Frontal cortex (tissue), 4 donors: ENCODE measurements around the gene CCDC51. TPM values are rescaled to one million over a fixed set of nuclear protein-coding genes. Genes with fewer than 3 reads are reported as not detected.

ENCODE experiments used
- DNase-seq, 2 donors: peaks; one replicate each; pipeline ENCODE4 v3.0.0; 2012; ENCODE audit warnings: low spot score in 2 of 2
- FAIRE-seq: peaks from 2 replicates; lab custom pipeline; 2012; peaks lifted over from hg19 to GRCh38; lab: Jason Lieb, UNC
- total RNA-seq: library from RNA; depleted of rRNA; stranded (reverse); fragments of >200 nt; gene quantifications from one replicate; pipeline ENCODE4 v1.2.3, GENCODE V29; 2014
- donor health status: control.
- donor health status: control.
- donor health status: control.

CCDC51 gene
- total RNA-seq, 1 donor from 2014 or later = 12.6 TPM

DNA sequence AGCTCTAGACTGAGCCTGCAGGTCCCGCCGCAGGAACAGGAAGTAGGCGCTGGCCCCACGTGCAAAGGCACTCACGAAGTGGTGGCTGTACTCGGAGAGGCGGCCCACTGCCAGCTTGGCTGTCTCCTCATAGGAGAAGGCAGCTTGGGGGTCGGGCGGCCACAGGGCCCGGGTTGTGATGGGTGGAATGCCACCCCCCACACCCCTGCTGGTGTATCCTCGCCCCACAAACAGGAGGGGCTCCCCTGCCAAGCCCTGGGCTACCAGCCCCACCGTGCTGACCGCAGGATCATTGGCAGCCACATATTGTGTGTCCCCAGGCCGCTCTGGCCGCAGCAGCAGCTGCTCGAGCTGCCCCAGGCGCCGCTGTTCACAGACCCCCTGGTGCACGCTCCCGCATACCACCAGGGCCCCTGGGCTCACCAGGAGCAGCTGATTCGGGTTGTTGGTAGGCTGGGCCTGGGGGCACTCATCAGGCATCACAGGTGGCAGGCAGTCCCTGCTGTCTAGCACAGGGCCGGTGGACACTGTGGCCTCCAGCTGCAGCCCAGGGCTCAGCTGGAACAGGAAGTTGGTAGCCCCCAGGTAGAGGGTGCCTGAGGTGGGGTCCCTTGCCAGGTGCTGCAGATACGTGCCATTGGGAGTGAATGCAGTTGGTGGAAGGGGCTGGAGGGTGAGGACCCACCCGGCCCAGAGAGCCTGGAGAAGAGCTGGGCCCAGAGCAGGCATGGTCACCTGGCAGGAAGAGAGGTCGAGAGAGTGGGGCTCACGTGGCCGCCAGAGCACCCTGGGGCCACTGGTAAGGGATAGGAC lies 15.8 kb downstream of the CCDC51 start:
- DNase-seq = no peak
- no peak for FAIRE-seq

DNA sequence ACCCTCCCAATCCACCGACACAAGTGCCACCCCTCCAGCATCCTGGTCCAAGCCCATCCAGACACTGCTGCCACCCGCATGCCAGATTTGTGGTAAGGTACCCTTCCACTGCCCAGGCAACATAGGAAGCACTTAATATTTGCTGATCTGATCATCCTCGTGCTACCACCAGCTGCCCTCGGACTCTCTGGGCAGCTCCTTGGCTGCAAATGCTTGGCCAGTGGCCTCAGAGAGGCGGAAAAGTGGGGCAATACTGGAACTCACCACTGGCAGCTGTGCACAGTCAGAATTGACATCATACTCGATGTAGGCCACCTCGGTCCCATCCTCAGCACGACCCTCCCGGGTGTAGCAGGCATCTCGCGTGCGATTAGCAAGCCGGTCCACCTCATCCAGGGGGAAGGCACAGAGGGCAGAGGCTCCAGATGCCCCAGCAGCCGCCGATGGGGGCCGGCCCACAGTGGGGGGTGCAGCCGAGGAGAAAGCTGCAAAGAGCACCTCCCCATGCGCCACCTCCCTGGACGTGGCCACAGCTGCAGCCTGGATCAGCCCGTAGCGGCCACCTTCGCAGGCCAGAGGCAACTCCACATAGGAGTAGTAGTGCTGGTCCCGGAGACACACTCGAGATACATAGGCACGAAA lies 16.6 kb downstream of the CCDC51 start:
- DNase-seq (no peak), FAIRE-seq (no peak)

DNA sequence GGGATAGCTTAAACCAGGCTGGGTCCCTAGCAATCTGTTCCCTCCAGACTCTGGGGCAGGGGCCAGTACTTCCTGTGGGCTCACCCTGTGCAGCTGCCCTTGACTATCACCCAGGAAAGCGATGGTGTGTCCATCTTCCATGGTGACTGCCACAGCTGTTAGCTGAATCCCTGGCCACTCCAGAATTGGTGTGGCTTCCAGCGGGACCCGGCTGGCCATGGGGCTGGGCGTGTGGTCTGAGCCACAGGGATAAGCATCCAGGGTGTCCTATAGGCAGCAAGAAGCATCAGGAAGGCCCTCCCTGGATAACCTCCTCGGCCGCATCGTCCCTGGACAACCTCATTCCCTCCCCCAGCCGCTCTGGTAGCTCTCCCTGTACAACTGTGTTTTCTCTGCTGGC lies 17.2 kb downstream of the CCDC51 start:
- DNase-seq (no peak), FAIRE-seq (no peak)

DNA sequence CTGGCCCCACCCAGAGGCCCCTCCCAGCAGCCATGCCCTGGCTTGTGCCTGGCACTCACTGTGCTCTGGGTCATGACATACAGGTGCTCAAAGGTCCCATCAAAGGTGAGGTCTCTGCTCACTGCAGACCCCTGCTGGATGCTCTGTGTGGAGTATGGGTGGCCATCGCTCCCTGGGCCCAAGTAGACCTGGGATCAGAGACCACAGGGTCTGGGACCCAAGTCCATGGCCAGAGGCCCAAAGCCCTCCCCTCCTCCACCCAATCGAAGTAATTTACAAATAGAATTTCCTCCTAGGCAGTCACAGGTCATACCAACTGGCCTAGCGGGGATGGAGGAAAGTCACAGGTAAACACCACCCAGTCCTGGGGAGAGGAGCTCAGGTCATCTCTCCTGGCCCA lies 17.6 kb downstream of the CCDC51 start:
- no peak for DNase-seq
- no peak for FAIRE-seq

DNA sequence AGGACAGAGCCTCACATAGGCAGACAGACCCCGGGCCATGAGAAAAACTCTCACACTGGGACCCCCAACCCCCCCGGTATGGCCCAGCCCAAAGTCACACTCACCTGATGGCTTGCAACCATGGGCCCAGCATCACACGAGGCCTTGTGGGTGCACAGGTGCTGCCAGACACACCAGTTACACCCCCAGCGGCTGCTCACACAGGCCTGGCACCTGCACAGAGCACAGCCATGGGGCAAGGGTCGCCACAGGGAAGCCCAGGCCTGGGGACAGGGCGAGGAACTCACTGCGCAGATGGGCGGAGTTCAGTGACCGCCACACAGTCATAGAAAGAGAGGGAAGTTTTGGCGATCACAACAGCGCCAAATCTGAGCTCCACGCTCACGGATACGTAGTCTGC lies 19.4 kb downstream of the CCDC51 start:
- DNase-seq = no peak
- FAIRE-seq = no peak

DNA sequence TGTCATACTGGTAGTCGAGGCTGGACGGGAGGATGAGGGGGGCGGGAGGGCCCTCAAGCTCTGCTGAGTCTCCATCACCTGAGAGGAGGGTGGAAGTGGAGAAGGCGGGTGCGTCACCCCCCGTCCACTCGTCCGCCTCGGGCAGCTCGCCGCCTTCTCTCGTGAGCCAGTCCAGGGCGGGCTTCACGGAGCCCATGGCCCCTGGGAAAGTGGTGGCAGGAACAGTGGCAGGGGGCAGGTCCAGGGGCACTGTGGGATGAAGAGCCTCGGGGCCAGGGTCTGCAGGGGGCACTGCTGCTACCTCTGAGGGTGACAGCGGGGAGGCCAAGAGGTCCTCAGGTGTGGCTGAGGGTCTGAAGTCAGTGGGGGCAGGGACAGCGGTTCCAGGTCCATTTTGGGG lies 20.3 kb downstream of the CCDC51 start:
- FAIRE-seq (no peak), DNase-seq (no peak)

DNA sequence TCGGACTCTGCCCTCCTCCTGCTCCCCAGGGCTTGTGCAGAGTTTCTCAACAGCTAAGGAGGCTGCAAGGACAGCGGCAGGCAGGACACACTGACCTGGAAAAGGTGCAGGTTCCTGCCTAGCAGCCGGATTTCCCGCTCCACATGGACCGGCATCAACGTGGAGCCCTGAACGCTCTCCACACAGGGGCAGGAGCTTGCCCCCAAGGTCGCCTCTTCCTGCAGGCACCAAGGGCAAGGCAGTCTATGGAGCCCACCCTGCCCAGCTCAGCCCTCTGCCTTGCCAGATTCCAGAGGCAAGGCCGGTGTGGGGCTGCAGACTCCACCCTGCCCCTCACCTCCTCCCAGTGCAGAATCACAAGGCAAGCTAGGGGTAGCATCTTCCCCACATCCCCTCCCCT lies 20.8 kb downstream of the CCDC51 start:
- no peak for DNase-seq
- FAIRE-seq = no peak

DNA sequence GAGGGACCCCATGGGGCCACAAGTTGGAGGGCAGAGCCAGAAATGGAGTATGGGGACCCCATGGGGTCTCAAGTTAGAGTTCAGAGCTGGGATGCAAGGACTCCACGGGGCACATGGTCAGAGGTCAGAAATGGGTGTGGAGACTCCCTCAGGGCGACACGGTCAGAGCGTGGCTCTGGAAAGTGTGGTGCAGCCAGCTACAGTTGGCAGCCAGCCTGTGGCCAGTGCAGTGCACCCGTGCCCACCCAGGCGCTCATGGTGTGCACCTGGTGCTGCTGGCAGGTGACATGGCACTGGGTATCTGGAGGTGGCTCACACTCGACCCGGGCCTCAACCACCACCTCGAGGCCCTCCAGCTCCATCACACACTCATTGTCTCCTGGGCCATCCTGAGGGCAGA lies 21.3 kb downstream of the CCDC51 start:
- FAIRE-seq (no peak), DNase-seq (no peak)

DNA sequence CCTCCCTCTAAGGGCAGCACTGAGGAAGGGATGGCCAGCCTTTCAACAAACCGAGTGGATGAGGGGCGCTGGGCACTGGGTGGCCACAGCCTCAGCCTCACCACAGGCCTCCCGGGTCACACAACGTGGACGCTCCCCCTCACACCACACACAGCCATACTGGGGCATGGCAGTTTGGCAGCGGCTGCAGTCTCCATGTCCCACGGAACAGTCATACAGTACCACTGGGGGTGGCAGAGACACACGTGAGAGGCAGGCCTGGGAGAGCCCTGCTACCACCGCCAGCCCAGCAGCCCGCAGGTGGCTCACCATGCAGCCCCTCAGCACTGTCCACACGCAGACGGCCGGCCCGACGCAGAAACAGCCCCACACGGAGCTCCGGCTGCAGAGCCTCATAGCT lies 21.8 kb downstream of the CCDC51 start:
- FAIRE-seq = no peak
- no peak for DNase-seq

DNA sequence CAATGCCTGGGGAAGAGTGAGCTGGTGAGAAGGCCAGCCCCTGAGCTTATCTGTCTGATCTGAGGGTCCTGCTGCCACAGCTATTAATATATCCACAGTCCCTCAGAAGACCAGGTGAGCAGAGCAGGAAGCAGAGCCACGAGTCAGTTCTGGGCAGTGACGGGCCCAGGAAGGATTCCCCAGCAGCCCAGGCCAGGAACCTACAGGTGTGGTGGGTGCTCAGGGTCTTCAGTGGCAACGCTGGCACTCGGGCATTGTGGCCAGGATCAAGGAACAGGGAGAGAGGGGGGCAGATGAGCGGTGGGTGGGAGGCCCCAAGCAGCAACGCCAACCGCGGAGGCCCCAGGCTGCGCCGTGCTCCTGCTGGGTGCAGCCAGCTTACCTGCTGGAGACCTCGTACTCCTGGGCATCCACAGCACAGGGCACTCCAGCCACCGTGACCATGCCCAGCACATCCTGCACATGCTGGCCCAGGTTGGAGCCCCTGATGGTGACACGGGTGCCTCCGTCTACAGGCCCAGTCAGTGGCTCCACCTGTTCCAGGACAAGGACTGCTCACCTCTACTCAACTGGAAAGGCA lies 22.3 kb downstream of the CCDC51 start:
- DNase-seq = no peak
- FAIRE-seq = no peak

DNA sequence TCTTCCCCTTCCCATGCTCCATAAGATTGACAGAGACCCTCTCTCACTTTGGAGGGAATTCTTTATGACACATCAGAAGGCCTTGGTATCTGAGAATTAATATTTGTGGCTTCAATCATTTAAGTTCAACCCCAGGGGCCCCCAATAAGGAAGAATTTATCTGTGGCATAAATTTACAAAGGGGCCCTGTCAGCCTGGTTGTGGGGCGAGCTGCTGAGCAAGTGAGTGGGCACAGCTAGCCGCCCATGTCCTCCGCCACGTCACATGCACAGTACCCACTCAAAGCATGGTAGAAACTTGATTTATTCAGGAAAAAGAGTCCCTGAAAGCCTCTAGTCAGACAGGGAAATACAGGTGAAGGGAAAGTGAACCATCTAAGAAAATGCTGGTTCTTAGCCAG lies 23.4 kb downstream of the CCDC51 start:
- DNase-seq (no peak), FAIRE-seq (no peak)

DNA sequence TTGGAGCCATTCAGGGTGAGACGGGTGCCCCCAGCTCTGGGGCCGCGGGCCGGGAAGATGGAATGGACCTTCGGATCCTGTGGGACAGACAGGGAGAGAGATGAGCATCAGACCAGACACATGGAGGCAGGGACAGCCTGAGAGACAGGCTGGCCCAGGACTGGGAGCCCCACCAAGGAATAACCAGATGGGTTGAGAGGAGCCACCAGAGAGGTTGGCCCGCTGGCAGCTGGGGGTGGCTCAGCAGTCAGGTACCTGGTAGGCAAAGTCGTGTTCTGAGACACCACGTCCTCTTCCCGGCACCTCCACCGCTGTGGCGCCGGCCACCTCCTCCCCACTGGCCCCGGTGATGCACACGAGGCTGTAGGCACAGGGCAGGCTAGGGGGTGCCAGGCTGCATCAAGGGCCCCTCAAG lies 23.8 kb downstream of the CCDC51 start:
- FAIRE-seq (no peak), DNase-seq (no peak)

DNA sequence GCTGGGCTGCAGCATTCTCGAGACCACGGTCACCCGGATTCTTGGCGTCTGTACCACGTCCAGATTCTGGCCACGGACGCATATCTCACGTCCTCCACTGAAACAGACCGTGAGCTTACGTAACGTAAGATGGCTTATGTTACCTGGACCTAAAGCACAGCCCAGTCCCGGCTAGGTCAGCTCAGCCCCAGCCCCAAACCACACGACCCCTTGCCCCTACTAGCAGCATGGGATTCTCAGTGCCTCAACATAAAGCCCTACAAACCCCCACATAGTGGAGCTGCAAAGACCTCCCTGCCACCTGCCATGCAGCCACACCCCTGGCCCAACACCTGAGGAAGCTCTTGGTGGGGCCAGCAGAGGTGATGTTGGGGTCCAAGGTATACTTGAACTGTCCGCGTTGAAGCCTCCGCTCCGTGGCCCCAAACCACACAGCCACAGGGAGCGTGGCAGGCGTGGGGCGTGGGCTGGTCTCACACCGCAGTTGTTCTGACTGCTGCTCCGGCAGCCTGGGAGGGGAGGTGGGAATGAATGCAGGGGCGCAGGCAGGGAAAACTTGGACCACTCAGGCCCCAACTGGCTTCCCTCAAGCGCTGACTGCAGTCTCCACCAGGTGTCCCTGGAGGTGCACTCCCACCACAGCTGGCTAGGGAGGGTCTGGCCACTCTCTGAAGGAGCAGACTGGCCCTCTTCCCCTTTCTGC lies 24.5 kb downstream of the CCDC51 start:
- no peak for DNase-seq

DNA sequence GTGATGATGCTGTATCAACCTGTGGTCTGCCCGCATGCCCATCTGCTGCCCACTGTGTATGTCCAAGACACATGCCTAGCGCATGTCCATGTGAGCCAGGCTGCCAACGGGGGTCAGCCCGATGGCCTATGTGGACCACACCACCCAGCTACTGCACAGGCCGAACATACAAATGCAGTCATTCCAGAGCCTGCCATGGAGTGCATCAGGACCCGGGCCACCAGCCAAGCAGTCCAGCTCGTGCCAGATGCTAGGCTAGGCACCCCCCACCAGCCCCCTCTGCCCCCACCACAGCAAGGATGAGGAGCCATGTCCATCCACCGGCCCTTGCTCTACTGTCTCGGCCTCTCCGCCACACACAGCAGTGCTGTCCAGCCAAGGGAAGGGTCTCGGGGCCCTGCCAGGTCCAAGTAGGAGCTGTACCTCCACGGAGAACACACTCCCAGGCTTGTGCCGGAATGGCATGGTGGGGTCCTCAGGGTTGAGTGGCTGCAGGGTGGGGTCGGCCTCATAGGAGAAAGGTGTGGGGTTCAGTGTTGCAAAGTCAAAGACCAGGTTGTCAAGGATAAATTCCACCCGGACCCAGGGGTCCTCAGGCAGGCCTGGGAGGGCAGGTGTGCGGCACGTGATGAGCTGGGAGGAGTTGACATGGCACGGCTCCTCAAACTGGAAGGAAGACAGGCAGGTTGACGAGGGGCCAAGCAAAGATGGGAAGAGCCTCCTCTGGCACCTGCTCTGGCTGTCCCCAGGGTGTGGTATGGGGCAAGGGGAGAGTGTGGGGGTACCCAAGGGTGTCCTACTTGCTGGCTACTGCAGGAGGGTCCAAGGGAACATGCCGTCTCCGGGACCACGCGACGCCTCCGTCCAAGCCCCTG lies 25.3 kb downstream of the CCDC51 start:
- FAIRE-seq (no peak), DNase-seq (no peak)

More for the DNA sequence above, 24.5 kb downstream of the CCDC51 start:
- FAIRE-seq = no peak

DNA sequence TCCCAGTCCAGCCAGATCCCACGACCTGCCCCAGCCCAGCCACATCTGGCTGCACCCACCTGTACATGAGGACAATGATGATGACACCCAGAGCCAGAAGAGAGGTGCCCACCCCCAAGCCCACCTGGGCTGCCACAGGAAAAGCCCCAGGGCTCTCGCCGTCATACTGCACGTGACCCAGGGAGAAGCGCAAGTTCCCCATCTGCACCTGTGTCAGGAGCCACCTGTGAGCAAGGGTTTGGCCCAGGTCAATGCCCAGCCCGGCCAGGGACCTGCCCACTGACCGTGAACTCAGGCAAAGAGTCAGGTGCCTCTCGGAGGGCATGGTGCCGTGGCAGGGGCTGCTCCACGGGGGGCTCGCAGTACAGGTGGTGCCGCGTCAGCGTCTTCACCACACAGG lies 26.3 kb downstream of the CCDC51 start:
- FAIRE-seq (no peak), DNase-seq (no peak)

DNA sequence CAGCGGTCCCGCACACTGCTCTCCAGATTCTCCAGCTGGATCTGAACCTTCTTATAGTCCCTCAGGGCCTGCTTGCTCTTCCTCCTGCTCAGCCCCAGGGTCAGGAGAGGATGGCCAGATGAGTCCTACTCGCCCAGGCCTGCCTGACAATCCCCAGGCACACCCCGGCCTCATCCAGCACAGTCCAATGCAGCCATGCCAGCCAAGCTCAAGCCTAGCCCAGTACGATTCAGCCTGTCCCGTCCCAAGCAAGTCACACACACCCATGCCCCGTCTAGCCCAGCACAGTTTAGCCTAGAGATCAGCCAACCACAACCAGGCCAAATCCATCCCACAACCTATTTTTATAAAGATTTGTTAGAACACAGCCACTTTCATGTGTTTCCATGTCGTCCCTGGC lies 26.8 kb downstream of the CCDC51 start:
- FAIRE-seq (no peak), DNase-seq (no peak)

DNA sequence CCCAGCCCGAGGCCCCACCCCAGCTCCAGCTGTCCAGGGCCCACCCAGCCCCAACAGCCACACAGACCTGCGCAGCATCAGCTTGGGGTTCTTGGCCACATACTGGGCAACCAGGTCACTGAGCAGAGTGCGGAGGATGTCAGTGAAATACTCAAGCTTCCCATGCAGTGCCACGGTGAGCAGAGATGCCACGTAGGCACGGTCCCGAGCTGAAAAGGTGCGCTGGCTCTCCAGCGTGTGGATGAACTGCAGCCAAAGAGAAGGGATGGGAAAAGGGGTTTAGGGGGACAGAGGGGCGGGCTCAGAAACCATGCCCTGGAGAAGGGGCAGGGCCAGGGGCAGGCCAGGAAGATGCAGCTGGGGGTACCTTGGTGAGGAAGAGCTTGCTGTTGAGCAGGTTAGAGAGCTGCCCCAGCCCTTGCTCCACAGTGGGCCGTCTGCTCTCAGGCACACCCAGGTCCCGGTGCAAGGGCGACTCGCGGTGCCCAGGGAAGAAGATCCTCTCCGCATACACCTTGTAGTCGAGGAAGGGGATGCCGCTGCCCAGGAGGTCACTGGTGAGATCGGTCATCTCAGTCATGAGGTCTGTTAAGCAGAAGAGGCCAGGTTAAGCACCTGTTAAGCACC lies 27.4 kb downstream of the CCDC51 start:
- no peak for DNase-seq
- FAIRE-seq = no peak

DNA sequence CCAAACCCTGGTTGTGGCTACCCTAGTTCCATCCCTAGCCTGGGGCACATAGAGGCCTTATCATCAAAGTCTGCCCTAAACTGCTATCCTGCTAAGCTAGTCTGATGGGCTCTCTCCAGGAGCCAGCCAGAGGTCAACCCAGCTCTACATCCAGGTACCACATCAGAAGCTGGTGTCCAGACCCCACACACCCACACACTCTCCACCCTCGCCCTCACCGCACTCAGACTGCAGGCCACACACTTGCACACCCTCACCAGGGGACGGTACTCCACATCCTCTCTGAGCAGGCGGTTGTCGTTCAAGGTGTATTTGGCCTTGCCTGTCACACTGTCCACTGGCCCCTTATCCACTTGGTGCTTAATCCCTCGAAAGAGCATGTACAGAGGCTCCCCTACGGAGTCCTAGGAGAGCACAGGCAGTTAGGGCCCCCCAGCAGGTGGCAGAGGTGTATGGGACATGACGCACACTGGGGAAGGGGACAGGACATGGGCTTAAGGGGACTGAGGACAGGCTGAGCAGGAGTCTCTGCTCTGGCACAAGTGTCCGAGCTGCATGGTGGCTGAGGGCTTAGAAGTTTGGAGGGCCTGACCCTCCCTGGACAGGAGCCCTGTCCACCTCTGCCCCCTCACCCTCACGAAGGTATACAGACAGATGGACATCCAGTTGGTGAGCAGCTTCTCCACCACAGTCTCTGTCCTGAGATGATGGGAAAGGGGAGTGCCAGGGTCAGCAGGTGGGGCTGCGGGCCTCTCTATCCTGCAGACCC lies 28.1 kb downstream of the CCDC51 start:
- DNase-seq = no peak

More for the DNA sequence above, 28.1 kb downstream of the CCDC51 start:
- no peak for FAIRE-seq
